Measurements from ENCODE around the gene LRIT1.

DNA sequence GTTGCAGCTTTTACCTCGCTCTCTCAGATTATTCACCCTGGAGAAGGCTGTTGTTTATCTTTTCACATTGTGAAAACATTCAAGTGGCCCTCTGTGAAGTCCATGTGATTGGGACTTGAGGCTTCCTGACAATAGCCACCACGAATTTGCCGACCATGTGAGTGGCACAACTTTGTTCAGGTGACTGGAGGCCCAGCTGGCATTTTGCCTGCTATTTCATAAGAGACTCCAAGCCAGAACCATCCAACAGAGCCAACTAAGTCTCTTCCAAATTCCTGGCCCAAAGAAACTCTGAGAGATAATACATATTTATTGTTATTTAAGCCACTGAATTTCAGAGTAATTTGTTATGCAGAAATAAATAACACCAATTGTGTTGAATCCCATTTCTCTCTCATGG lies 48.9 kb upstream of the LRIT1 start:
- TF ChIP-seq CTCF (IDR thresholded peaks at IDR 0.05) (no peak), POLR2A (IDR thresholded peaks at IDR 0.05) (no peak)
